Aorta (tissue), 5 donors: ENCODE data around the gene DAW1. TPM values are rescaled to one million over a fixed set of nuclear protein-coding genes. Genes with fewer than 3 reads are reported as not detected.

Source experiments
- ATAC-seq: fragments of 200-7000 bp; cut with Tn5 transposase; one replicate; pipeline ENCODE4 v1.9.1; 2022; ENCODE audit warnings: moderate library complexity; ENCODE audit not compliant: low FRiP score
- DNase-seq, 2 donors: peaks; one replicate each; pipeline ENCODE4 v3.0.0-alpha.2; 2020
- H3K27ac ChIP-seq, 2 donors: one replicate each; pipeline ENCODE4 v1.5.1; 2013; ENCODE audit warnings: low read length in 2 of 2, mild to moderate bottlenecking in 2 of 2, moderate library complexity in 2 of 2, control low read depth in 1 of 2, inconsistent platforms in 1 of 2, low read depth in 1 of 2
- H3K27me3 ChIP-seq, 2 donors: one replicate each; pipeline ENCODE4 v1.6.1; 2013; ENCODE audit warnings: control low read depth in 1 of 2, low read length in 1 of 2, mild to moderate bottlenecking in 1 of 2, moderate library complexity in 1 of 2; ENCODE audit not compliant: insufficient read depth in 2 of 2, control insufficient read depth in 1 of 2
- H3K36me3 ChIP-seq, 2 donors: one replicate each; pipeline ENCODE4 v1.6.1; 2013; ENCODE audit warnings: control low read depth in 1 of 2, low read length in 1 of 2, mild to moderate bottlenecking in 1 of 2; ENCODE audit not compliant: insufficient read depth in 2 of 2, control insufficient read depth in 1 of 2
- H3K4me1 ChIP-seq, 2 donors: one replicate each; pipeline ENCODE4 v1.6.1; 2013; ENCODE audit warnings: low read length in 2 of 2, control low read depth in 1 of 2, mild to moderate bottlenecking in 1 of 2, moderate library complexity in 1 of 2; ENCODE audit not compliant: insufficient read depth in 2 of 2, control insufficient read depth in 1 of 2
- H3K4me3 ChIP-seq, 2 donors: one replicate each; pipeline ENCODE4 v1.5.1; 2013; ENCODE audit warnings: low read length in 2 of 2, control low read depth in 1 of 2, mild to moderate bottlenecking in 1 of 2
- H3K9me3 ChIP-seq: one replicate; pipeline ENCODE4 v1.6.1; 2013; ENCODE audit warnings: mild to moderate bottlenecking, low read length; ENCODE audit not compliant: control insufficient read depth
- WGBS, 2 donors: extraction: QIAGEN DNeasy Blood & Tissue Kit; methylation state at CpG; one replicate each; pipeline ENCODE4 v1.1.7; 2013; 5-methylcytosine and 5-hydroxymethylcytosine counted together
- intact Hi-C, 2 donors: fragments of 100-400 bp; cut with DNase I; formaldehyde crosslinking; loops; one replicate each; pipeline versions ENCODE4 v1.14.2 to v1.15.0; 2022
- polyA plus RNA-seq, 2 donors: library from polyadenylated mRNA; stranded (reverse); fragments of 200-250 nt; gene quantifications; one replicate each; pipeline ENCODE4 v1.2.3, GENCODE V29; 2013
- total RNA-seq, 2 donors: library from RNA; stranded (reverse); fragmentation: NEBNext Ultra II Directional; extraction: Animal tissue kit (Norgen Biotek cat#: 25700); gene quantifications; one replicate each; pipeline ENCODE4 v1.2.1, GENCODE V29; 2021
- donor health status: healthy with polysubstance abuse.
- donor health status: Bipolar disorder and iron deficiency.
- donor health status: DM: no; HTN: no; CAD: no.
- donor health status: DM: no; HTN: no; CAD: no.
- donor health status: DM: yes; HTN: yes; CAD: no.

DAW1 gene
- total and polyA plus RNA-seq, 4 donors: 0.41 to 0.88 TPM; not detected in 2

DNA sequence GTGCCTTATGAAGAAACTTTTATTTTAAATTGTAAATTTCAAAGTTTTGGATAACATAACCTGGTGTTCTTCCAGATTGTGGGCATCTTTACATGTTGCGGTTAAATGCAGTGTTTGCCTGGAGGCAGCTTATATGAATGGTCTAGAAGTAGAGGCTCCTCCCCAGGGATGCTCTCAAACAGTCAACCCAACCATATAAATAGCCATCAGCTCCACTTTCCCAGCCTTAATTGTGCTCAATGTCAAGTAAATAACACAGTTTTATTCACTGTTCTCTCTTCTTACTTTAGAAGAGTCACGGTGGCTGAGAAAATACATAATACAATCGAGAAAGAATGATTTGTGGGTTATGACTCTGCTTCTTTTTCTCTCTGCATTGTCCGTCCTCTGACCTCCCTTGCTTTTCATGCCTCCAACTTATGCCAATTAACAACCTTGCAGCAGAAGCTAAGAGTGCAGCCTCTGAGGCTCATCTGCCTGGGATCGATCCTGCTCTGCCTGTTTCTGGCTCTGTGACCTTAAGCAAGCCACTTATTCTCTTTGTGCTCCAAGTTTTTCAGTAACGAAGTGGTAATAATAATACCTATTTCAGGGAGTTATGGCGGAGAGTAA, 100.3 kb downstream of the DAW1 start:
- intact Hi-C loops: no loop called here
- H3K27ac ChIP-seq: no peak overlapping the region
- WGBS, 2 donors: 74 to 79% methylated on average over 7 of the region's 7 CpGs
- no peaks in the 10 kb centered on the region for H3K36me3 ChIP-seq
- ATAC-seq (no peak), DNase-seq (no peak)
- H3K4me3 ChIP-seq: no peak overlapping the region
- no peaks in the 10 kb centered on the region for H3K4me1 ChIP-seq
- H3K9me3 ChIP-seq: no peaks in the 10 kb centered on the region
- no peaks in the 10 kb centered on the region for H3K27me3 ChIP-seq

DNA sequence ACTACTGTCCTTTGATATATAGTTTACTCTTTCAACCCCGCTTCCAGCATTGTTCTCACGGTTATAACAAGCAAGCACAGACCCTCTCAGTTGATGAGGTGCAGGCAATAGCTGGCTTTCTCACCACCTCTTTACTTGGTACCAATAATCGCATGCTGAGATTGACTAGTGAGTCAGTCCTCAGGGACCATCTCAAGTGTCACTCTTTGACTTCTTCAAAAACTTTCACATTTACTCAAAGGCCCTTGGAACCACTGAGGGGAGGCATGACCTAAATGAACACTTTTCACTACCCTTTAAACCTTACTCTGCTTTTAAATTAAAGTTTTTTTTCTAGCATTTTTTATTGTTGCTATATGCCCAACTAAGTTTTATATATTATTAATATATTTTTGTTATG, 101.8 kb downstream of the DAW1 start:
- Histone ChIP-seq H3K36me3 (no peaks in the 10 kb centered on the region), H3K27me3 (no peaks in the 10 kb centered on the region), H3K4me3 (no peak overlapping the region), H3K27ac (no peak overlapping the region), H3K4me1 (no peaks in the 10 kb centered on the region), H3K9me3 (no peaks in the 10 kb centered on the region)
- ATAC-seq: no peak
- no peak for DNase-seq
- 82 to 86% methylated on average over 3 of the region's 3 CpGs for WGBS, 2 donors
- intact Hi-C loops: no loop called here

Other genes starting within 250 kb of the DAW1 start
- gene SCYGR5, start 204.8 kb upstream of the DAW1 start, total RNA-seq: not detected
- not detected for gene SCYGR5, start 204.8 kb upstream of the DAW1 start, polyA plus RNA-seq
- gene SLC19A3, start 153.6 kb upstream of the DAW1 start, total RNA-seq: 1 to 10 TPM; 2.8 to 5.1 TPM
- gene SLC19A3, start 153.6 kb upstream of the DAW1 start, polyA plus RNA-seq: 1 to 10 TPM in 1 of 2 donors, under 1 TPM in 1; 0.63 to 1.0 TPM
- gene SCYGR6, start 146.9 kb upstream of the DAW1 start, total RNA-seq: not detected
- not detected for gene SCYGR6, start 146.9 kb upstream of the DAW1 start, polyA plus RNA-seq
- not detected for gene SCYGR7, start 143.3 kb upstream of the DAW1 start, total RNA-seq
- not detected for gene SCYGR7, start 143.3 kb upstream of the DAW1 start, polyA plus RNA-seq
- gene SCYGR8, start 125.7 kb upstream of the DAW1 start, total RNA-seq: not detected
- not detected for gene SCYGR8, start 125.7 kb upstream of the DAW1 start, polyA plus RNA-seq
- under 1 TPM in 1 of 2 donors, not detected in 1; 0.45 TPM for gene CCL20, start 57.8 kb upstream of the DAW1 start, total RNA-seq
- 1 to 10 TPM in 1 of 2 donors, under 1 TPM in 1; 0.23 to 5.5 TPM for gene CCL20, start 57.8 kb upstream of the DAW1 start, polyA plus RNA-seq